Activated T-cell treated with anti-CD3 and anti-CD28 coated beads, Interleukin-2, amount 50 U/mL, for 24 hours (primary cell): Measurements from ENCODE around the gene GATA1.
A peak's percentile ranks its signal among the peaks of the same experiment; 100 is the strongest.

Source experiments
- DNase-seq: peaks from one replicate; pipeline ENCODE4 v3.0.0-alpha.2; 2020
- H3K27ac Mint-ChIP-seq: 2 replicates; pipeline ENCODE4 v1.8.0; 2020; ENCODE audit warnings: mild to moderate bottlenecking, mixed read lengths
- H3K27me3 Mint-ChIP-seq: 2 replicates; pipeline ENCODE4 v1.8.0; 2020; ENCODE audit warnings: mixed read lengths
- H3K36me3 Mint-ChIP-seq: 2 replicates; pipeline ENCODE4 v1.8.0; 2020; ENCODE audit warnings: low read depth, mixed read lengths
- H3K4me1 Mint-ChIP-seq: 2 replicates; pipeline ENCODE4 v1.8.0; 2020; ENCODE audit warnings: low read depth, mixed read lengths
- H3K4me3 Mint-ChIP-seq: 2 replicates; pipeline ENCODE4 v1.8.0; 2020; ENCODE audit warnings: mild to moderate bottlenecking, moderate library complexity, mixed read lengths
- H3K9me3 Mint-ChIP-seq: 2 replicates; pipeline ENCODE4 v1.8.0; 2020; ENCODE audit warnings: mixed read lengths

GATA1 gene

GRCh38 chrX:48786341-48786800 lies at the start of gene GATA1:
Gene GATA1 (plus strand): TSS chrX:48786590. CDS start chrX:48791110, 4,520 bp downstream.
- no peak for DNase-seq
- H3K36me3 Mint-ChIP-seq, result no peaks in the 10 kb centered on the region
- no peak within 1 kb of the TSS for H3K27ac Mint-ChIP-seq
- no peaks in the 10 kb centered on the region for H3K9me3 Mint-ChIP-seq
- H3K4me1 Mint-ChIP-seq, result peaks cover 6% of the 10 kb centered on the region
- no peak within 1 kb of the TSS for H3K4me3 Mint-ChIP-seq
- peaks cover 28% of the 10 kb centered on the region for H3K27me3 Mint-ChIP-seq

- H3K9me3 Mint-ChIP-seq, result no peaks in the 10 kb centered on the region
- peak overlapping the region; percentile 92 for H3K27ac Mint-ChIP-seq
- no peaks in the 10 kb centered on the region for H3K36me3 Mint-ChIP-seq
- peak overlapping the region; percentile 80 for H3K4me3 Mint-ChIP-seq
- H3K4me1 Mint-ChIP-seq, result peaks cover 19% of the 10 kb centered on the region
- DNase-seq, result no peak
- H3K27me3 Mint-ChIP-seq, result peaks cover 13% of the 10 kb centered on the region
Observed at GRCh38 chrX:48736878-48737212, 49.5 kb upstream of the GATA1 start.

DNA sequence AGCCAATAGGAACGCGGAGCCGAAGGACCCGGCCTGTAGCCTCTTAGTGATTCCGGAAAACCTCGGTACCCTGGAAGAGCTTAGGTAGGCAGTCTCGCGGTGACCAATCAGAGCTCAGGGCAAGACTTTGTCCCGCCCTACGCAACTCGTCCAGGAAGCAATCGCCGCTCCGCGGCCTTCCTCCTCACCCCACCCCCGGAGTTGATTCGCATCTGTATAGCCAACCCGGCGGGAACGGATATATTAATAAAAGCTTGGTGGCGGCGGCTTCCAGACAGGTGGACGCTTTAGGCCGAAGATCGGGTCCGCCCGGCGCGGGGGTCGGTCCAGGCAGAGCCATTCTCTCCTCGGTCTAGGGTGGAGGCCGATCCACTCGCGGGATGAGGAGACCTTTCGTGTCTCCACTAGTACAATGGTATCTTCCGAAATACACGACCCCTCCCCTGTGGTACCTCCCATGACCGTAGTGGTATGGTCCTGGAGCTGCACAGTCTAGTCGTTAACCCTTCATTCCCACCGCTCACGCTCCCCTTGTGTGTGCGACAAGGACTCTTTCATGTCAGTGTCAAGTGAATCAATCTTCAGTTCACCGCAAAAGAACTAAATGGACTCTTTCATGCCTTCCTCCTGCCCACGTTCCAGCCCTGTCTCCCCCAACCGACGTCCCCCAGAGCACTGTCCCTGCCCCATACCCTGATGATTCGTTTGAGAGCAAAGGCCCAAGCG lies 49.0 kb upstream of the GATA1 start:
- Mint-ChIP-seq H3K27ac (peak overlapping the region; percentile 92), H3K36me3 (no peaks in the 10 kb centered on the region), H3K4me3 (peak overlapping the region; percentile 80), H3K4me1 (peaks cover 19% of the 10 kb centered on the region), H3K9me3 (no peaks in the 10 kb centered on the region), H3K27me3 (peaks cover 13% of the 10 kb centered on the region)
- peak; percentile 83 for DNase-seq

DNA sequence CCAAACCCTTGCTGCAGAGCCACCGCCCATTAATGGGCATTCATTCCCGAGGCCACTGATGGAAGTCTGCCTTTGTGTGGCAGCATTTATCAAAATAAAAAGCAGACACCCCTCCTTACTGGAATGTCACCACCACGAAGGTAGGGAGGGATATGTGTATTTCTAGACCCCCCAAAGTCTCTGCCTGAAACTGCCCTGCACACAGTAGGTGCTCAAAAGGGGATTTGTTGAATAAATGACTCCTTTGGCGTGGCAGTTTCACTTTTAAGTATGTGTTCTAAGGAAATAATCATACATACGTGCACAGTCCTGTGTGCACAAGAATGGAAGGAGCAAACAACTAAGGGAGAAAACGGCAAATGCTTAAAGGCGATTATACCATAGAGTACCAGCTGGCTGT lies 48.5 kb upstream of the GATA1 start:
- DNase-seq, result no peak
- H3K27ac Mint-ChIP-seq, result peak overlapping the region; percentile 92
- H3K4me1 Mint-ChIP-seq, result peaks cover 19% of the 10 kb centered on the region
- peak overlapping the region; percentile 80 for H3K4me3 Mint-ChIP-seq
- peaks cover 13% of the 10 kb centered on the region for H3K27me3 Mint-ChIP-seq
- no peaks in the 10 kb centered on the region for H3K9me3 Mint-ChIP-seq
- no peaks in the 10 kb centered on the region for H3K36me3 Mint-ChIP-seq

GRCh38 chrX:48741834-48742233 lies 44.6 kb upstream of the GATA1 start:
- H3K4me3 Mint-ChIP-seq, result no peak overlapping the region
- no peak overlapping the region for H3K27ac Mint-ChIP-seq
- H3K4me1 Mint-ChIP-seq, result peaks cover 11% of the 10 kb centered on the region
- H3K27me3 Mint-ChIP-seq, result peaks cover 26% of the 10 kb centered on the region
- H3K9me3 Mint-ChIP-seq, result no peaks in the 10 kb centered on the region
- H3K36me3 Mint-ChIP-seq, result no peaks in the 10 kb centered on the region
- no peak for DNase-seq

- DNase-seq, result no peak
- Mint-ChIP-seq H3K27ac (no peak overlapping the region), H3K9me3 (no peaks in the 10 kb centered on the region), H3K4me3 (no peak overlapping the region), H3K36me3 (no peaks in the 10 kb centered on the region), H3K4me1 (no peaks in the 10 kb centered on the region), H3K27me3 (peaks cover 25% of the 10 kb centered on the region)
Observed at GRCh38 chrX:48745222-48745621, 41.2 kb upstream of the GATA1 start.

DNA sequence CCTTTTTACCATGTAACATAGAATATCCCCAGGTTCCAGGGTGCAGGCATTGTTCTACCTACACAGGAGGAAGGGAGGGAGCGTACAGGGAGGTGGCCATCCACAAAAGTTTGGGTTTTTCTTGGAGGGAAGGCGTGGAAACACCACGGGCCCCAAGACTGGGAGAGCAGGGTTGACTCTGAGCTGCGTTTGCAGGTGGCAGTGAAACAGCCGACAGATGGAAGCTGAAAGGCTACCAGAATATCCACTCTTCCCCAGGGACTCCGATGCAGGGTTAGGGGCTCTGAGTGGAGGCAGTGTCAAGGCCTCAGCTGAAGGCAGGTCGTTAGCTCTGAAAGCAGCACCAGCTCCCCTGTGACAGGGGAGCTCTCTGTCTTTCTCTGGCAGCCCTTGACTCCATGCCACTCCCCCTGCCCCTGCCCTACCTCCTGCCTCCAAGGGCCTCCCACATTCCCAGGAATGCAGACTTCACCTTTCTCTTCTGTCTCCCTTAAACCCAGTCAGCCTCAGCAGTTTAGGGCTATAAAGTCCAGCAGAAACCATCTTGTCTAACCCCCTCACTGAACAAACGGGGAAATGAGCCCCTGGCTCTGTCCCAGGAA lies 38.9 kb upstream of the GATA1 start:
- H3K4me3 Mint-ChIP-seq, result no peak overlapping the region
- H3K4me1 Mint-ChIP-seq, result peaks cover 9% of the 10 kb centered on the region
- no peaks in the 10 kb centered on the region for H3K36me3 Mint-ChIP-seq
- no peaks in the 10 kb centered on the region for H3K9me3 Mint-ChIP-seq
- no peak overlapping the region for H3K27ac Mint-ChIP-seq
- peaks cover 27% of the 10 kb centered on the region for H3K27me3 Mint-ChIP-seq
- no peak for DNase-seq

- Mint-ChIP-seq H3K4me3 (no peak overlapping the region), H3K27me3 (peaks cover 42% of the 10 kb centered on the region), H3K9me3 (no peaks in the 10 kb centered on the region), H3K36me3 (no peaks in the 10 kb centered on the region), H3K27ac (no peak overlapping the region), H3K4me1 (peaks cover 9% of the 10 kb centered on the region)
- no peak for DNase-seq
Observed at GRCh38 chrX:48749182-48749581, 37.2 kb upstream of the GATA1 start.

- no peaks in the 10 kb centered on the region for H3K9me3 Mint-ChIP-seq
- no peak for DNase-seq
- H3K4me3 Mint-ChIP-seq, result no peak overlapping the region
- H3K4me1 Mint-ChIP-seq, result peaks cover 9% of the 10 kb centered on the region
- no peaks in the 10 kb centered on the region for H3K36me3 Mint-ChIP-seq
- no peak overlapping the region for H3K27ac Mint-ChIP-seq
- peaks cover 42% of the 10 kb centered on the region for H3K27me3 Mint-ChIP-seq
Observed at GRCh38 chrX:48751343-48751742, 35.0 kb upstream of the GATA1 start.

DNA sequence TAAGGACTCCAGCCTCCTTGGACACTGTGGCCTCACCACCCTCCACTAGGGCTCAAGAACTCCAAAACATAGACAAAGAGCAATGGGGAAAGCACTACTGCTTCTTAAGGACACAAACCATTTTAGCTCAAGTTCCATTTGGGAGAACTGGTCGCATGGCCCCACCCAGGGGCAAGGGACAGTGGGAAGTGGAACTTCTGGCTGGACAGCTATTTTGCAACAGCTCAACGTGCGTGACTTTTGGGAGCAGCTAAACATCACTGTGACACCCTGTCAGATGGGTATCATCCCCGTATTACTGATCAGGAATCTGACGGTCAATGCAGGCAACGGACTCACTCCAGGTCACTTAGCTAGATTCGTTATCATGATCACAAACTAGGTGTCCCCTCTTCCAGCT lies 33.9 kb upstream of the GATA1 start:
- no peaks in the 10 kb centered on the region for H3K36me3 Mint-ChIP-seq
- H3K4me3 Mint-ChIP-seq, result no peak overlapping the region
- no peak overlapping the region for H3K27ac Mint-ChIP-seq
- H3K27me3 Mint-ChIP-seq, result peaks cover 37% of the 10 kb centered on the region
- DNase-seq, result no peak
- peaks cover 9% of the 10 kb centered on the region for H3K4me1 Mint-ChIP-seq
- H3K9me3 Mint-ChIP-seq, result no peaks in the 10 kb centered on the region

GRCh38 chrX:48753708-48754228 lies 32.6 kb upstream of the GATA1 start:
- no peaks in the 10 kb centered on the region for H3K36me3 Mint-ChIP-seq
- no peak overlapping the region for H3K4me3 Mint-ChIP-seq
- H3K27ac Mint-ChIP-seq, result no peak overlapping the region
- no peaks in the 10 kb centered on the region for H3K9me3 Mint-ChIP-seq
- peaks cover 40% of the 10 kb centered on the region for H3K27me3 Mint-ChIP-seq
- peaks cover 9% of the 10 kb centered on the region for H3K4me1 Mint-ChIP-seq
- no peak for DNase-seq

DNA sequence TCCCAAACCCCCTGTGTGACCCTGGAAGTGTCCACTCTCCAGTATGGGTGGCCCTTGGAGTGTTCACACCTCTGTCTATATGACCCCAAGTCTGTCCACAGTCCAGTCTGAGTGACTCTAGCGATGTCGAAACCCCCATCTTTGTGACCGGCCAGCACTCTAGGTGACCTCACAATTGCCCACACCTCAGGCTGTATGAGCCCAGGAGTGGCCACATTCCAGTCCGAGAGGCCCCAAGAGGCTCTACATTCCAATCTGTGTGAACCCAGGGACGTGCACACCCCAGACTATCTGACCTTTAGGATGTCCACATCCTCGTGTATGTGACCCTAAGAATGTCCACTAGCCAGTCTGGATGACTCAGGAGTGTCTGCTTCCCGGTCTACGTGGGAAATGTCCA lies 32.2 kb upstream of the GATA1 start:
- Mint-ChIP-seq H3K36me3 (no peaks in the 10 kb centered on the region), H3K4me3 (no peak overlapping the region), H3K9me3 (no peaks in the 10 kb centered on the region), H3K27ac (no peak overlapping the region), H3K27me3 (peaks cover 42% of the 10 kb centered on the region), H3K4me1 (peaks cover 9% of the 10 kb centered on the region)
- no peak for DNase-seq

- no peaks in the 10 kb centered on the region for H3K9me3 Mint-ChIP-seq
- H3K4me1 Mint-ChIP-seq, result peaks cover 3% of the 10 kb centered on the region
- no peak for DNase-seq
- H3K36me3 Mint-ChIP-seq, result no peaks in the 10 kb centered on the region
- H3K4me3 Mint-ChIP-seq, result no peak within 1 kb of the TSS
- H3K27ac Mint-ChIP-seq, result no peak within 1 kb of the TSS
- peaks cover 52% of the 10 kb centered on the region for H3K27me3 Mint-ChIP-seq
Observed at GRCh38 chrX:48761674-48762471, 24.5 kb upstream of the GATA1 start, which contains the start of gene GLOD5. Gene GLOD5 (plus strand): TSS chrX:48761747. CDS start chrX:48761791, 44 bp downstream.

DNA sequence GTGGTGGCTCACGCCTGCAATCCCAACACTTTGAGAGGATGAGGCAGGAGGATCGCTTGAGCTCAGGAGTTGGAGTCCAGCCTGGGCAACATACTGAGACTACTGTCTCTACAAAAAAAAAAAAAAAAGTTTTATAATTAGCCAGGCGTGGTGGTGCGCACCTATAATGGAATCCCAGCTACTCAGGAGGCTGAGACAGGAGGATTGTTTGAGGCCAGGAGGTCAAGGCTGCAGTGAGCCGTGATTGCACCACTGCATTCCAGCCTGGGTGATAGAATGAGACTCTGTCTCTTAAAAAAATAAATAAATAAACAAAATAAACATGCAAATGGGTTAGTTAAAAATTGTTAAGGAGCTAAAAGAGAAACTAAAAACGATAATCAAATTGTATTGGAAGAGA lies 17.2 kb upstream of the GATA1 start:
- H3K9me3 Mint-ChIP-seq, result no peaks in the 10 kb centered on the region
- no peak overlapping the region for H3K4me3 Mint-ChIP-seq
- no peak overlapping the region for H3K27ac Mint-ChIP-seq
- no peak for DNase-seq
- no peaks in the 10 kb centered on the region for H3K4me1 Mint-ChIP-seq
- peaks cover 21% of the 10 kb centered on the region for H3K27me3 Mint-ChIP-seq
- H3K36me3 Mint-ChIP-seq, result no peaks in the 10 kb centered on the region
